B cell (primary cell): ENCODE measurements around the gene GALNT18. TPM values are rescaled to one million over a fixed set of nuclear protein-coding genes. Genes with fewer than 3 reads are reported as not detected.

ENCODE experiments used
- ATAC-seq: fragments of 200-7000 bp; cut with Tn5 transposase; one replicate; pipeline ENCODE4 v1.10.0; 2021; ENCODE audit warnings: low read depth, mild to moderate bottlenecking, moderate number of reproducible peaks, moderate library complexity
- CTCF ChIA-PET: fragments of 350-600 bp; sonication (Branson Sonifier 250); formaldehyde crosslinking; loops from one replicate; lab custom pipeline; 2021; ENCODE audit warnings: antibody characterized with exemption, inconsistent platforms; lab: Charles Lee
- POLR2A ChIA-PET: fragments of 350-600 bp; sonication (Branson Sonifier 250); formaldehyde crosslinking; loops from one replicate; lab custom pipeline; 2021; ENCODE audit warnings: antibody characterized with exemption; lab: Charles Lee
- DNase-seq: peaks from one replicate; pipeline ENCODE4 v3.0.0; 2013
- H2AFZ ChIP-seq: 2 replicates; pipeline ENCODE4 v1.6.1; 2012; ENCODE audit warnings: mild to moderate bottlenecking, low read depth, low read length; ENCODE audit not compliant: insufficient read depth, poor library complexity, severe bottlenecking
- H3K27ac ChIP-seq, 2 donors: 1 replicate in 1 of 2; 2 replicates in 1 of 2; pipeline ENCODE4 v1.5.1; 2012 to 2013; ENCODE audit warnings: low read length in 2 of 2, mild to moderate bottlenecking in 2 of 2, moderate library complexity in 1 of 2
- H3K27me3 ChIP-seq, 4 experiments: fragments of 200-600 bp in 1 of 4; sonication (generic) in 1 of 4; replicated peaks in 1 of 4; 1 replicate in 2 of 4; 2 replicates in 2 of 4; pipeline versions ENCODE4 v1.6.1 to v1.7.0; 2013 to 2016; ENCODE audit warnings: low read length in 3 of 4, mild to moderate bottlenecking in 2 of 4, mixed read lengths in 1 of 4, moderate library complexity in 1 of 4; ENCODE audit not compliant: insufficient read depth in 4 of 4, control insufficient read depth in 3 of 4; ENCODE audit errors: control extremely low read depth in 1 of 4
- H3K36me3 ChIP-seq, 2 experiments: replicated peaks in 1 of 2; 1 replicate in 1 of 2; 2 replicates in 1 of 2; pipeline versions ENCODE4 v1.6.1 to v1.7.1; 2013; ENCODE audit warnings: low read length in 1 of 2; ENCODE audit not compliant: insufficient read depth in 2 of 2, control insufficient read depth in 1 of 2; ENCODE audit errors: control extremely low read depth in 1 of 2, extremely low read depth in 1 of 2
- H3K4me1 ChIP-seq, 2 donors: fragments of 200-600 bp in 1 of 2; sonication (generic) in 1 of 2; 1 replicate in 1 of 2; 2 replicates in 1 of 2; pipeline versions ENCODE4 v1.5.1 to v1.6.1; 2013 to 2017; ENCODE audit warnings: low read length in 2 of 2; ENCODE audit not compliant: control insufficient read depth in 2 of 2, insufficient read depth in 2 of 2
- H3K4me2 ChIP-seq: replicated peaks from 2 replicates; pipeline ENCODE3; 2012; ENCODE audit warnings: mild to moderate bottlenecking, low read depth, low read length; ENCODE audit not compliant: poor library complexity, severe bottlenecking
- H3K4me3 ChIP-seq, 5 experiments: fragments of 200-600 bp in 1 of 5; sonication (generic) in 1 of 5; 1 replicate in 3 of 5; 2 replicates in 2 of 5; pipeline versions ENCODE4 v1.5.1 to v1.7.0; 2011 to 2016; ENCODE audit warnings: low read length in 4 of 5, mild to moderate bottlenecking in 4 of 5, low read depth in 2 of 5, control low read depth in 1 of 5, moderate library complexity in 1 of 5; ENCODE audit not compliant: insufficient read depth in 1 of 5; ENCODE audit errors: control extremely low read depth in 1 of 5, extremely low read depth in 1 of 5
- H3K79me2 ChIP-seq: fragments of 200-600 bp; sonication (generic); one replicate; pipeline ENCODE4 v1.6.0; 2016; ENCODE audit warnings: low read length; ENCODE audit not compliant: control insufficient read depth, insufficient read depth
- H3K9ac ChIP-seq: fragments of 200-600 bp; sonication (generic); 2 replicates; pipeline ENCODE4 v1.6.1; 2017; ENCODE audit warnings: mild to moderate bottlenecking, low read length, moderate library complexity
- H3K9me3 ChIP-seq, 3 donors: one replicate each; pipeline versions ENCODE4 v1.6.1 to v1.7.1; 2013; ENCODE audit warnings: low read length in 2 of 3; ENCODE audit not compliant: control insufficient read depth in 2 of 3, insufficient read depth in 1 of 3; ENCODE audit errors: control extremely low read depth in 1 of 3
- H4K20me1 ChIP-seq: 2 replicates; pipeline ENCODE4 v1.6.0; 2012; ENCODE audit warnings: mild to moderate bottlenecking, low read length; ENCODE audit not compliant: insufficient read depth, control insufficient read depth, poor library complexity, severe bottlenecking
- H3K27ac Mint-ChIP-seq: one replicate; pipeline ENCODE4 v1.8.0; 2021; ENCODE audit warnings: mixed read lengths
- H3K27me3 Mint-ChIP-seq: one replicate; pipeline ENCODE4 v1.8.0; 2021; ENCODE audit warnings: mixed read lengths
- H3K4me1 Mint-ChIP-seq: one replicate; pipeline ENCODE4 v1.8.0; 2021; ENCODE audit warnings: mixed read lengths
- H3K4me3 Mint-ChIP-seq: one replicate; pipeline ENCODE4 v1.8.0; 2021; ENCODE audit warnings: mixed read lengths
- H3K9me3 Mint-ChIP-seq: one replicate; pipeline ENCODE4 v1.8.0; 2022; ENCODE audit warnings: mixed read lengths; ENCODE audit not compliant: insufficient read depth
- EZH2 ChIP-seq: IDR thresholded peaks from 2 replicates; pipeline ENCODE4 v1.6.1; 2012; ENCODE audit warnings: borderline replicate concordance, low read depth, mild to moderate bottlenecking, moderate library complexity, low read length; ENCODE audit not compliant: insufficient read depth, poor library complexity, severe bottlenecking
- WGBS: methylation state at CpG from one replicate; pipeline ENCODE4 v1.1.5; 2013; ENCODE audit warnings: missing lambda C conversion rate; ENCODE audit not compliant: insufficient coverage; 5-methylcytosine and 5-hydroxymethylcytosine counted together
- intact Hi-C: fragments of 100-400 bp; cut with micrococcal nuclease; formaldehyde crosslinking; loops from one replicate; pipeline ENCODE4 v1.10.0; 2022
- polyA plus RNA-seq: library from polyadenylated mRNA; depleted of rRNA; stranded (reverse); fragments of >200 nt; gene quantifications from 2 replicates; pipeline ENCODE4 v1.2.3, GENCODE V29; 2012
- total RNA-seq, 2 donors: library from RNA; stranded (reverse); fragments of 120-200 nt in 1 of 2; gene quantifications; 1 replicate in 1 of 2; 2 replicates in 1 of 2; pipeline versions ENCODE4 v1.2.3 to v1.2.4, GENCODE V29; 2013 to 2022
- TF ChIP-seq, protein P1 (sequence below): fragments of 200-600 bp; IDR thresholded peaks from one replicate; pipeline ENCODE4 v1.8.0; 2022; ENCODE audit warnings: antibody characterized with exemption, mild to moderate bottlenecking

GALNT18 gene
- total and polyA plus RNA-seq, 2 donors (not counting 1 experiment from before 2014, with no cell fraction given), result not detected

DNA sequence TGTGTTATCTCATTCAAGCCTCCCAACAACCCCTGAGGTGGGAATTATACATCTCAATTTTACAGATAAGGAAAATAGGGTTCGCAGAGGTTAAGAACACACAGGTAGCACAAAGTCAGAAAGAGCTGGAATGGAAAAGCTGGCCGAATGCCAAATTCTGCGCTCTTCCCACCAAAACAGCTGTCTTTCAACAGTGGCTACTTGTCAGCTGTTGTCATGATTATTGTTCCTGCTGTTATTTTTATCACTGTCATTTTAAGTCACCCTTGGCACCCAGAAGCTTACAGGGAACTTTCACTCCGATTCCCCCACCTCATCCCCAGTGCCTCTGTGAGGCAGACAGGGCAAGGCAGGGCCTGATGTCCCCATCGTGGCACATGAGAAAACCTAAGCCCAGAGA, 194.3 kb downstream of the GALNT18 start:
- no peaks in the 10 kb centered on the region for H3K36me3 ChIP-seq
- no peak for DNase-seq
- WGBS, result 85% methylated on average over 5 of the region's 5 CpGs
- Mint-ChIP-seq H3K27ac (no peak overlapping the region), H3K27me3 (no peaks in the 10 kb centered on the region), H3K9me3 (no peaks in the 10 kb centered on the region), H3K4me3 (no peak overlapping the region), H3K4me1 (no peaks in the 10 kb centered on the region)
- no peaks in the 10 kb centered on the region for H4K20me1 ChIP-seq
- no peak overlapping the region for H3K27ac ChIP-seq
- no peaks in the 10 kb centered on the region for H3K79me2 ChIP-seq
- H3K4me3 ChIP-seq, result no peak overlapping the region
- H2AFZ ChIP-seq, result no peak overlapping the region
- ChIA-PET CTCF (no interaction called here), POLR2A (no interaction called here)
- TF ChIP-seq, protein P1, sequence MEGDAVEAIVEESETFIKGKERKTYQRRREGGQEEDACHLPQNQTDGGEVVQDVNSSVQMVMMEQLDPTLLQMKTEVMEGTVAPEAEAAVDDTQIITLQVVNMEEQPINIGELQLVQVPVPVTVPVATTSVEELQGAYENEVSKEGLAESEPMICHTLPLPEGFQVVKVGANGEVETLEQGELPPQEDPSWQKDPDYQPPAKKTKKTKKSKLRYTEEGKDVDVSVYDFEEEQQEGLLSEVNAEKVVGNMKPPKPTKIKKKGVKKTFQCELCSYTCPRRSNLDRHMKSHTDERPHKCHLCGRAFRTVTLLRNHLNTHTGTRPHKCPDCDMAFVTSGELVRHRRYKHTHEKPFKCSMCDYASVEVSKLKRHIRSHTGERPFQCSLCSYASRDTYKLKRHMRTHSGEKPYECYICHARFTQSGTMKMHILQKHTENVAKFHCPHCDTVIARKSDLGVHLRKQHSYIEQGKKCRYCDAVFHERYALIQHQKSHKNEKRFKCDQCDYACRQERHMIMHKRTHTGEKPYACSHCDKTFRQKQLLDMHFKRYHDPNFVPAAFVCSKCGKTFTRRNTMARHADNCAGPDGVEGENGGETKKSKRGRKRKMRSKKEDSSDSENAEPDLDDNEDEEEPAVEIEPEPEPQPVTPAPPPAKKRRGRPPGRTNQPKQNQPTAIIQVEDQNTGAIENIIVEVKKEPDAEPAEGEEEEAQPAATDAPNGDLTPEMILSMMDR, result no peak
- no peak for TF ChIP-seq EZH2
- H3K27me3 ChIP-seq, result no peaks in the 10 kb centered on the region
- intact Hi-C loops, result no loop called here
- no peak overlapping the region for H3K9ac ChIP-seq
- ATAC-seq, result no peak
- no peaks in the 10 kb centered on the region for H3K9me3 ChIP-seq
- H3K4me1 ChIP-seq, result no peaks in the 10 kb centered on the region
- H3K4me2 ChIP-seq, result no peak overlapping the region

DNA sequence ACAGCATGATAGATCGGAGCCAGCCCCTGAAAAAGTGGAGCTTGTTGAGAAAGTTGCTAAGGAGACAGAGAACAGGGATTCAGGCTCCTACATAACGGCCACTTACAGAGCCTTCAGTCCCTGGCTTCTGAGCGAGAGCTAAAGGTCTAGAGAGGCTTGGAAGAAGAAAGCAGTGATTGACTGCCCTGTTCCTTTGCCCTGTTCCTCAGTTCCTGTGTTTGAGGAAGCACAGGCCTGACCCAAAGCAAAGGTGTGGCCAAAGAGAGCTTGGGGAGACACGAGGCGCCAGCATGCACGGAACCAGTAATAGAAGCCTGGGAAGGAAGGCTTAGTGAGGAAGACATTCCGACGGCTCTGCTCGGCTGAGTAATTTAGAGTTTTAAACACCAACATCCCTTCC, 194.7 kb downstream of the GALNT18 start:
- no peak overlapping the region for H3K9ac ChIP-seq
- H3K9me3 Mint-ChIP-seq, result no peaks in the 10 kb centered on the region
- H4K20me1 ChIP-seq, result no peaks in the 10 kb centered on the region
- H3K4me2 ChIP-seq, result no peak overlapping the region
- H3K4me1 ChIP-seq, result no peaks in the 10 kb centered on the region
- H3K4me3 ChIP-seq, result no peak overlapping the region
- H3K4me3 Mint-ChIP-seq, result no peak overlapping the region
- ChIA-PET POLR2A (no interaction called here), CTCF (no interaction called here)
- H3K27me3 ChIP-seq, result no peaks in the 10 kb centered on the region
- intact Hi-C loops, result no loop called here
- no peaks in the 10 kb centered on the region for H3K9me3 ChIP-seq
- no peaks in the 10 kb centered on the region for H3K36me3 ChIP-seq
- ATAC-seq (no peak), DNase-seq (no peak)
- no peak overlapping the region for H2AFZ ChIP-seq
- H3K4me1 Mint-ChIP-seq, result no peaks in the 10 kb centered on the region
- TF ChIP-seq, protein P1, result no peak
- no peak for TF ChIP-seq EZH2
- H3K79me2 ChIP-seq, result no peaks in the 10 kb centered on the region
- no peaks in the 10 kb centered on the region for H3K27me3 Mint-ChIP-seq
- H3K27ac ChIP-seq, result no peak overlapping the region
- H3K27ac Mint-ChIP-seq, result no peak overlapping the region
- 100% methylated on average over 3 of the region's 9 CpGs for WGBS
